ENCODE data around the gene ZNF446. TPM values are rescaled to one million over a fixed set of nuclear protein-coding genes. Genes with fewer than 3 reads are reported as not detected.
A peak's percentile ranks its signal among the peaks of the same experiment; 100 is the strongest.
"Not testable (repeated sequence)": the region's sequence is repeated elsewhere in the genome, so short reads cannot be mapped to it uniquely, and the experiment has no call there.

Gene ZNF446
- total and polyA plus RNA-seq, 4 donors = 6.4 to 26.1 (median 10.1) TPM

GRCh38 chr19:58500242-58500641 lies 24.1 kb downstream of the ZNF446 start:
- no peak overlapping the region for H3K4me3 ChIP-seq (ENCODE audit: low read length in 2 of 2)
- DNase-seq = no peak
- 88 to 94% methylated on average over 14 of the region's 14 CpGs for WGBS, 2 donors
- no peak overlapping the region for H3K27ac ChIP-seq (ENCODE audit: low read depth in 1 of 2, low read length in 2 of 2)
- intact Hi-C loops (cut with DNase I) = no loop called here
- H3K9me3 ChIP-seq (ENCODE audit: control insufficient read depth, low read length) = no peaks in the 10 kb centered on the region
- no peaks in the 10 kb centered on the region for H3K4me1 ChIP-seq (ENCODE audit: control insufficient read depth in 1 of 2, insufficient read depth in 2 of 2, low read length in 2 of 2)
- no peaks in the 10 kb centered on the region for H3K36me3 ChIP-seq (ENCODE audit: control insufficient read depth in 1 of 2, insufficient read depth in 2 of 2, low read length in 1 of 2)
- no peak for ATAC-seq (ENCODE audit: low FRiP score)
- H3K27me3 ChIP-seq (ENCODE audit: control insufficient read depth in 1 of 2, insufficient read depth in 2 of 2, low read length in 1 of 2) = no peaks in the 10 kb centered on the region

GRCh38 chr19:58507602-58508223 lies 31.6 kb downstream of the ZNF446 start:
- DNase-seq; H3K4me1 ChIP-seq (ENCODE audit: control insufficient read depth in 1 of 2, insufficient read depth in 2 of 2, low read length in 2 of 2); H3K9me3 ChIP-seq (ENCODE audit: control insufficient read depth, low read length); H3K36me3 ChIP-seq (ENCODE audit: control insufficient read depth in 1 of 2, insufficient read depth in 2 of 2, low read length in 1 of 2); ATAC-seq (ENCODE audit: low FRiP score); H3K4me3 ChIP-seq (ENCODE audit: low read length in 2 of 2); intact Hi-C loops (cut with DNase I); H3K27ac ChIP-seq (ENCODE audit: low read depth in 1 of 2, low read length in 2 of 2); H3K27me3 ChIP-seq (ENCODE audit: control insufficient read depth in 1 of 2, insufficient read depth in 2 of 2, low read length in 1 of 2): not testable (repeated sequence)
- 58 to 72% methylated on average over 7 to 8 of the region's 8 CpGs for WGBS, 2 donors

DNA sequence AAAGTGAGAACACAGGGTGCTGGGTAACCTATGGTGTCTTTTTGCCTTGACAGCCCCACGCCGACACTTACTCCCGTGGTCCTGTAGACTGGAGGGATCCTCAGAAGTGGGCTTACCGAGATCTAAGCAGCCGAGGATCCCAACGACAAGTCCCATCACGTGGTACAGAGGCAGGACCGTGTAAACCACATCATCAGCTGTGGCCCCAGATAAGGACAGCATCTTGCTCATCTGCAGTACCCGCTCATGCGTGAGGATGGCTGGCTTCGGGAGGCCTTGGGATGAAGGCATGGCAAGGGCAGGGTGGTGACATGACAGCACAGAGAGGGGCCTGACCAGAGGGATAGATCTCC lies 33.6 kb downstream of the ZNF446 start:
- Histone ChIP-seq H3K4me3 (ENCODE audit: low read length in 2 of 2) (no peak overlapping the region), H3K27ac (ENCODE audit: low read depth in 1 of 2, low read length in 2 of 2) (no peak overlapping the region), H3K27me3 (ENCODE audit: control insufficient read depth in 1 of 2, insufficient read depth in 2 of 2, low read length in 1 of 2) (no peaks in the 10 kb centered on the region), H3K9me3 (ENCODE audit: control insufficient read depth, low read length) (no peaks in the 10 kb centered on the region), H3K4me1 (ENCODE audit: control insufficient read depth in 1 of 2, insufficient read depth in 2 of 2, low read length in 2 of 2) (no peaks in the 10 kb centered on the region), H3K36me3 (ENCODE audit: control insufficient read depth in 1 of 2, insufficient read depth in 2 of 2, low read length in 1 of 2) (no peaks in the 10 kb centered on the region)
- 83 to 88% methylated on average over 11 of the region's 11 CpGs for WGBS, 2 donors
- ATAC-seq (ENCODE audit: low FRiP score) = no peak
- intact Hi-C loops (cut with DNase I) = no loop called here
- no peak for DNase-seq

GRCh38 chr19:58510084-58510862 lies 34.1 kb downstream of the ZNF446 start:
- Histone ChIP-seq H3K4me1 (ENCODE audit: control insufficient read depth in 1 of 2, insufficient read depth in 2 of 2, low read length in 2 of 2) (no peaks in the 10 kb centered on the region), H3K27me3 (ENCODE audit: control insufficient read depth in 1 of 2, insufficient read depth in 2 of 2, low read length in 1 of 2) (no peaks in the 10 kb centered on the region), H3K9me3 (ENCODE audit: control insufficient read depth, low read length) (no peaks in the 10 kb centered on the region), H3K27ac (ENCODE audit: low read depth in 1 of 2, low read length in 2 of 2) (no peak overlapping the region), H3K4me3 (ENCODE audit: low read length in 2 of 2) (no peak overlapping the region), H3K36me3 (ENCODE audit: control insufficient read depth in 1 of 2, insufficient read depth in 2 of 2, low read length in 1 of 2) (no peaks in the 10 kb centered on the region)
- intact Hi-C loops (cut with DNase I) = no loop called here
- DNase-seq (no peak), ATAC-seq (ENCODE audit: low FRiP score) (no peak)
- 79% methylated on average over 8 of the region's 8 CpGs for WGBS, 2 donors

DNA sequence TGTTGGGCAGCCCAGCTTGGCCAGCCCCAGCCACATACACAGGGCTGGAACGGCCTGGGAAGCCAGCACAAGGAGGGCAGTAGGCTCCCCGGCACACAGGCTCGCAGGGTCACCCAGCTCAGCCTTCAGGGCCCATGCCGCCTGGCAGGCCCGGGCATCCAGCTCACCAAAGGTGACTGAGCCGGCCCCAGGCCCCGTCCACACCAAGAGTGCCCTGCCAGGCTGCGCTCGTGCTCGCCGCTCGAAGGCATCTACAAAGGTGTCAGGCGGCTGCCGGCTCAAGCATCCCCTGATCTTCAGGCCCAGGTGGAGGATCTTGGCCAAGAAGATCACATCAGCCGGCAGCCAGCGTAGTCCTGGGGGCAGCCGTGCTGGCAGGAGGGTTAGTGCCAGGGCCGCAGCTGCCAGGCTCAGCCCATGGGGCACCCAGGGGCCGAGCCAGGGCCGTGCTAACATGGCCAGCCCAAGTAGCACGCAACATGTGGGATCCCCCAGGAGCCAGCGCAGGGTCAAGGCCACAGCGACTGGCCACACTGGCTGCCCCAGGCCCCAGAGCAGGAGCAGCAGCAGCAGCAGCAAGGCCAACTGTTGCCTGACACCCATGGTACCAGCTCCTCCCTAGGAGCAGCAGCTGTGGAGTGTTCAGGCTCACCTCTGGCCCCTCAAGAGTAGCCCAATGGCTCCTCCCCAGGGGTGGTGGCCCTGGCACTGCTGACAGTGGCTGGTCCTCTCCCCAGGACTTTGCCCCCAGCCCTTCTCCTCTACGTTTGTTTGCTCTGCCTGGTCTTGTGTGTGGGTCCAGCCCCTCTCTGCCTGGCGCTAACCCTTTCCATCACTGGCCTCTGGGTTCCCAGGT lies 35.4 kb downstream of the ZNF446 start, which contains the start of gene SLC27A5:
Gene SLC27A5 (minus strand): TSS at position 640 of the 856 bp plus-strand sequence. CDS start 37 bp downstream, at position 603.
- DNase-seq (no peak), ATAC-seq (ENCODE audit: low FRiP score) (no peak)
- no peak within 1 kb of the TSS for H3K4me3 ChIP-seq (ENCODE audit: low read length in 2 of 2)
- 83 to 87% methylated on average over 25 of the region's 25 CpGs for WGBS, 2 donors
- H3K27ac ChIP-seq (ENCODE audit: low read depth in 1 of 2, low read length in 2 of 2) = no peak within 1 kb of the TSS
- intact Hi-C loops (cut with DNase I) = no loop called here
- no peaks in the 10 kb centered on the region for H3K36me3 ChIP-seq (ENCODE audit: control insufficient read depth in 1 of 2, insufficient read depth in 2 of 2, low read length in 1 of 2)
- H3K27me3 ChIP-seq (ENCODE audit: control insufficient read depth in 1 of 2, insufficient read depth in 2 of 2, low read length in 1 of 2) = no peaks in the 10 kb centered on the region
- H3K4me1 ChIP-seq (ENCODE audit: control insufficient read depth in 1 of 2, insufficient read depth in 2 of 2, low read length in 2 of 2) = no peaks in the 10 kb centered on the region
- no peaks in the 10 kb centered on the region for H3K9me3 ChIP-seq (ENCODE audit: control insufficient read depth, low read length)

- no peaks in the 10 kb centered on the region for H3K27me3 ChIP-seq (ENCODE audit: control insufficient read depth in 1 of 2, insufficient read depth in 2 of 2, low read length in 1 of 2)
- H3K27ac ChIP-seq (ENCODE audit: low read depth in 1 of 2, low read length in 2 of 2) = no peak overlapping the region
- H3K36me3 ChIP-seq (ENCODE audit: control insufficient read depth in 1 of 2, insufficient read depth in 2 of 2, low read length in 1 of 2) = peaks cover 0 to 4% of the 10 kb centered on the region in 2 donors
- DNase-seq = no peak
- 84% methylated on average over 10 of the region's 10 CpGs for WGBS, 2 donors
- no peaks in the 10 kb centered on the region for H3K4me1 ChIP-seq (ENCODE audit: control insufficient read depth in 1 of 2, insufficient read depth in 2 of 2, low read length in 2 of 2)
- no peak overlapping the region for H3K4me3 ChIP-seq (ENCODE audit: low read length in 2 of 2)
- intact Hi-C loops (cut with DNase I) = no loop called here
- no peaks in the 10 kb centered on the region for H3K9me3 ChIP-seq (ENCODE audit: control insufficient read depth, low read length)
- no peak for ATAC-seq (ENCODE audit: low FRiP score)
Observed at GRCh38 chr19:58513213-58513693, 37.1 kb downstream of the ZNF446 start.

DNA sequence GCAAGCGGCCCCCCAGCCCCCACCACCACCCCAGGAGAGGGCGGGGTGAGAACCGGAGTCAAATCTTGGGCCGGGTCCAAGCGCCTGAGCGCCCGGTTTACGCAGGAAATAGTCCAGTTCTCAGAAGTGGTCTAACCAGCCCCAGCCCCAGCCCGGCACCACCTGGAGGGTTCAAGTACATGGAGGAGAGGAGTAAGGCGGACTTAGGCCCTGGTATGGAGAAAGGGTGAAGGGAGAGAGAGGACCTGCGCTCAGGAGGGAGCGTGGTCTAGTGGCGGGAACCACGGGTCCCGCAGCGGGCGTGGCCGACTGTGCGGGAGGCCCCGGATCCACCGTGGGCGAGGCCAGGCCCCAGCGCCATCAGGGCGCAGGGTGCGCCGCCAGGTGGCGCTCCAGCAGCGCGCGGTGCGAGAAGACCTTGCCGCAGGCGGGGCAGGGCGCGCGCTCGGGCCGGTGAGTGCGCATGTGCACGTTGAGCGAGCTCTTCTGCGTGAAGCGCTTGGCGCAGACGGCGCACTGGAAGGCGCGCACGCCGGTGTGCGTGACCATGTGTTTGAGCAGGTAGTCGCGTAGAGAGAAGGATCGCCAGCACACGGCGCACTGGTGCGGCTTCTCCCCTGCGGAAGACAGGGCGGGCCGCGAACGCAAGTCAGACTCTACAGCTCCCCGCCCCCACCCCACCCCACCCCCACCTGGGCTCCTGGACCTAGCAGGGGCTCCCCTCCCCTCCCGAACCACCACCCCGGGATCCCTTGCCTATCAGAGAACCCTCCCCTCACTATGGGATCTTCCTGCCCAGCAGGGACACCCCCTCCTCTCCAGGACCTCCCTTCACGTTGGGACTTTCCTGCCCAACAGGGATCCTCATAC lies 37.8 kb downstream of the ZNF446 start:
- ATAC-seq (ENCODE audit: low FRiP score) (peak; percentile 90), DNase-seq (peak; percentile 92 to 96)
- Histone ChIP-seq H3K4me3 (ENCODE audit: low read length in 2 of 2) (no peak overlapping the region), H3K36me3 (ENCODE audit: control insufficient read depth in 1 of 2, insufficient read depth in 2 of 2, low read length in 1 of 2) (peaks cover 0 to 4% of the 10 kb centered on the region in 2 donors), H3K27ac (ENCODE audit: low read depth in 1 of 2, low read length in 2 of 2) (no peak overlapping the region), H3K9me3 (ENCODE audit: control insufficient read depth, low read length) (no peaks in the 10 kb centered on the region), H3K27me3 (ENCODE audit: control insufficient read depth in 1 of 2, insufficient read depth in 2 of 2, low read length in 1 of 2) (no peaks in the 10 kb centered on the region), H3K4me1 (ENCODE audit: control insufficient read depth in 1 of 2, insufficient read depth in 2 of 2, low read length in 2 of 2) (no peaks in the 10 kb centered on the region)
- 26% methylated on average over 62 to 66 of the region's 66 CpGs for WGBS, 2 donors
- intact Hi-C loops (cut with DNase I) = no loop called here

- Histone ChIP-seq H3K4me3 (ENCODE audit: low read length in 2 of 2) (no peak overlapping the region), H3K36me3 (ENCODE audit: control insufficient read depth in 1 of 2, insufficient read depth in 2 of 2, low read length in 1 of 2) (peaks cover 0 to 4% of the 10 kb centered on the region in 2 donors), H3K4me1 (ENCODE audit: control insufficient read depth in 1 of 2, insufficient read depth in 2 of 2, low read length in 2 of 2) (no peaks in the 10 kb centered on the region), H3K27ac (ENCODE audit: low read depth in 1 of 2, low read length in 2 of 2) (no peak overlapping the region), H3K27me3 (ENCODE audit: control insufficient read depth in 1 of 2, insufficient read depth in 2 of 2, low read length in 1 of 2) (no peaks in the 10 kb centered on the region), H3K9me3 (ENCODE audit: control insufficient read depth, low read length) (no peaks in the 10 kb centered on the region)
- 69 to 75% methylated on average over 3 of the region's 3 CpGs for WGBS, 2 donors
- no peak for DNase-seq
- intact Hi-C loops (cut with DNase I) = no loop called here
- ATAC-seq (ENCODE audit: low FRiP score) = no peak
Observed at GRCh38 chr19:58514564-58515022, 38.4 kb downstream of the ZNF446 start.

Measured in aorta (tissue), 5 donors.